ENCODE data around the gene MIPEP. TPM values are rescaled to one million over a fixed set of nuclear protein-coding genes. Genes with fewer than 3 reads are reported as not detected.

Gene MIPEP
- total RNA-seq, 4 donors from 2014 or later: 9.2 to 21.4 (median 18.3) TPM

GRCh38 chr13:23740002-23740401, 149.2 kb downstream of the MIPEP start:
- TF ChIP-seq CTCF (IDR thresholded peaks at IDR 0.05; ENCODE audit: low read depth): no peak

GRCh38 chr13:23739596-23739995, 149.6 kb downstream of the MIPEP start:
- no peak for TF ChIP-seq CTCF (IDR thresholded peaks at IDR 0.05; ENCODE audit: low read depth)

- no peak for TF ChIP-seq CTCF (IDR thresholded peaks at IDR 0.05; ENCODE audit: low read depth)
Observed at GRCh38 chr13:23736541-23736940, 152.7 kb downstream of the MIPEP start.

GRCh38 chr13:23735329-23735728, 153.9 kb downstream of the MIPEP start:
- TF ChIP-seq CTCF (IDR thresholded peaks at IDR 0.05; ENCODE audit: low read depth): no peak

GRCh38 chr13:23731709-23732108, 157.5 kb downstream of the MIPEP start:
- no peak for TF ChIP-seq CTCF (IDR thresholded peaks at IDR 0.05; ENCODE audit: low read depth)

- no peak for TF ChIP-seq CTCF (IDR thresholded peaks at IDR 0.05; ENCODE audit: low read depth)
Observed at GRCh38 chr13:23730251-23730650, 158.9 kb downstream of the MIPEP start.

- no peak for TF ChIP-seq CTCF (IDR thresholded peaks at IDR 0.05; ENCODE audit: low read depth)
Observed at GRCh38 chr13:23729531-23729930, 159.7 kb downstream of the MIPEP start.

Measured in subcutaneous adipose tissue (tissue), 4 donors.